Cardiac fibroblast (primary cell): ENCODE results near the gene SLC35F3.

Experiments
- DNase-seq, 2 donors: peaks; one replicate each; pipeline versions ENCODE4 v3.0.0 to v3.0.0-alpha.2; 2010; ENCODE audit warnings: low read depth in 2 of 2
- H3K4me3 ChIP-seq, 2 donors: replicated peaks in 1 of 2; 1 replicate in 1 of 2; 2 replicates in 1 of 2; pipeline ENCODE4 v1.5.1; 2011; ENCODE audit warnings: low read depth in 2 of 2, low read length in 2 of 2, mild to moderate bottlenecking in 2 of 2, moderate library complexity in 1 of 2
- CTCF ChIP-seq: IDR thresholded peaks from one replicate; pipeline ENCODE4 v1.5.1; 2011; ENCODE audit warnings: low read depth, mild to moderate bottlenecking, low read length, inconsistent platforms

Gene SLC35F3

GRCh38 chr1:233904633-233905415, at the start of gene SLC35F3:
SLC35F3 (plus strand) TSS chr1:233904676.
- no peak within 1 kb of the TSS for H3K4me3 ChIP-seq
- no peak for TF ChIP-seq CTCF
- no peak for DNase-seq

- no peak for DNase-seq
- TF ChIP-seq CTCF = no peak
- no peak overlapping the region for H3K4me3 ChIP-seq
Observed at GRCh38 chr1:233859446-233859845, 45.0 kb upstream of the SLC35F3 start.

- H3K4me3 ChIP-seq = no peak overlapping the region
- no peak for DNase-seq
- no peak for TF ChIP-seq CTCF
Observed at GRCh38 chr1:233863901-233864545, 40.5 kb upstream of the SLC35F3 start.

- H3K4me3 ChIP-seq = no peak overlapping the region
Observed at GRCh38 chr1:233864578-233864977, 39.9 kb upstream of the SLC35F3 start.

GRCh38 chr1:233865216-233865615, 39.3 kb upstream of the SLC35F3 start:
- TF ChIP-seq CTCF = no peak
- no peak overlapping the region for H3K4me3 ChIP-seq
- DNase-seq = no peak

More at GRCh38 chr1:233864578-233864977, 39.9 kb upstream of the SLC35F3 start:
- DNase-seq = no peak
- TF ChIP-seq CTCF = no peak

- H3K4me3 ChIP-seq = no peak overlapping the region
- DNase-seq = no peak
- no peak for TF ChIP-seq CTCF
Observed at GRCh38 chr1:233865902-233866301, 38.6 kb upstream of the SLC35F3 start.
